WERI-Rb-1 (cell line): ENCODE measurements around the gene CCDC34.

Experiments used
- DNase-seq: peaks from one replicate; pipeline ENCODE4 v3.0.0-alpha.2; 2020
- H3K27ac ChIP-seq: fragments of 250-450 bp; sonication (Bioruptor Pico); 2 replicates; pipeline ENCODE4 v1.5.1; 2020; ENCODE audit warnings: mild to moderate bottlenecking, moderate library complexity
- H3K27me3 ChIP-seq: fragments of 250-450 bp; sonication (Bioruptor Pico); 2 replicates; pipeline ENCODE4 v1.5.1; 2021; ENCODE audit warnings: mild to moderate bottlenecking, low read depth, moderate library complexity; ENCODE audit not compliant: insufficient read depth, severe bottlenecking
- H3K36me3 ChIP-seq: fragments of 250-450 bp; sonication (Bioruptor Pico); 2 replicates; pipeline ENCODE4 v1.5.1; 2020; ENCODE audit warnings: mild to moderate bottlenecking, moderate library complexity
- H3K4me3 ChIP-seq: 2 replicates; pipeline ENCODE4 v1.5.1; 2011; ENCODE audit warnings: low read depth, mild to moderate bottlenecking, control low read depth, low read length
- H3K9me3 ChIP-seq: fragments of 250-450 bp; sonication (Bioruptor Pico); 2 replicates; pipeline ENCODE4 v1.5.1; 2021; ENCODE audit warnings: mild to moderate bottlenecking, moderate library complexity; ENCODE audit not compliant: severe bottlenecking
- TF ChIP-seq, protein P1 (sequence below): IDR thresholded peaks from 2 replicates; pipeline ENCODE4 v1.5.1; 2011; ENCODE audit warnings: low read depth, mild to moderate bottlenecking, control low read depth, inconsistent platforms, low read length

The CCDC34 gene

DNA sequence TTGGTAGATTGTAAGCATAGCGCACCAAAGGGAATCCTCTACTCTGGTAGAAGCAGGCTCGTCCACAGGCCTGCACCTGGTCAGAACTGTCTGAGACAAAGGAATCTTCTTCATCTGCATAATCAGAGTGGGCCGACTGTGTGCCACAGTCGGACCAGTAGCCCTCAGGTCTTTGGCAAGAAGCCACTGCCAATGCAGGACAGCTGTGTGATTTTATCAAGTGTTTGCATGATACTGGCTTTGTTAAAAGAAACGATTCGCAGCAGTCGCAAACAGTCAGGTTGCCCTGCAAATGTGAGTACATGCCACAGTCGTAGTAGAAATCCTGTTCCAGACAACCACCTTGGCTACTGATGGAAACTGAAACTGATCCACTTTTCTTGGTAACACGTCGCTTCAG is 4.9 kb upstream of the CCDC34 start:
- Histone ChIP-seq H3K27me3 (no peaks in the 10 kb centered on the region), H3K27ac (no peak overlapping the region), H3K9me3 (no peaks in the 10 kb centered on the region), H3K4me3 (no peak overlapping the region), H3K36me3 (no peaks in the 10 kb centered on the region)
- TF ChIP-seq, protein P1, sequence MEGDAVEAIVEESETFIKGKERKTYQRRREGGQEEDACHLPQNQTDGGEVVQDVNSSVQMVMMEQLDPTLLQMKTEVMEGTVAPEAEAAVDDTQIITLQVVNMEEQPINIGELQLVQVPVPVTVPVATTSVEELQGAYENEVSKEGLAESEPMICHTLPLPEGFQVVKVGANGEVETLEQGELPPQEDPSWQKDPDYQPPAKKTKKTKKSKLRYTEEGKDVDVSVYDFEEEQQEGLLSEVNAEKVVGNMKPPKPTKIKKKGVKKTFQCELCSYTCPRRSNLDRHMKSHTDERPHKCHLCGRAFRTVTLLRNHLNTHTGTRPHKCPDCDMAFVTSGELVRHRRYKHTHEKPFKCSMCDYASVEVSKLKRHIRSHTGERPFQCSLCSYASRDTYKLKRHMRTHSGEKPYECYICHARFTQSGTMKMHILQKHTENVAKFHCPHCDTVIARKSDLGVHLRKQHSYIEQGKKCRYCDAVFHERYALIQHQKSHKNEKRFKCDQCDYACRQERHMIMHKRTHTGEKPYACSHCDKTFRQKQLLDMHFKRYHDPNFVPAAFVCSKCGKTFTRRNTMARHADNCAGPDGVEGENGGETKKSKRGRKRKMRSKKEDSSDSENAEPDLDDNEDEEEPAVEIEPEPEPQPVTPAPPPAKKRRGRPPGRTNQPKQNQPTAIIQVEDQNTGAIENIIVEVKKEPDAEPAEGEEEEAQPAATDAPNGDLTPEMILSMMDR = no peak
- no peak for DNase-seq

DNA sequence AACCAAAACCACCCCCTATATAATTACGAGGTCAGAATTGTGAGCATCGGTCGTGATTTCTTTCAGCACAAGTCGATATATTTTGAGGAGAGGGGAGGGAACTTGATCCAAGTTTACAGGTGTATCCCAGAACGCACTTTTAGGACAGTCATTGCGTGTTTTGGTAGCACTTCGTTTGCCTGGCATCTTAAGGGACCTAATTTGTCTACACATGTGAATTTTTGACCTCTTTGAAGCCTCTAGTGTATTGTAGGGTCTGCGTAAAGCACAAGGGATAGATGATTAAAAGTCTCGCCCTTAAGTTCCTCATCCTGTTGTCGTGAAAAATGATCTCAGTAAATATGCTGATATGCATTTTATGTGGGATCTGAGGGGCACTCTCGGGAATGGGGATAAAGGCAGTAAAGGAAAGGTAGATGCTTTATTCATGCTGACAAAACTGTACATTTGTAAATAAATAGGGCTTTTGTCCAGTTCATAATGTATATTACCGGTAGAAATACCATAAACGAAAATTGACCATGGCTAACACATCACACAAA is 632 bp upstream of the CCDC34 start:
- TF ChIP-seq, protein P1 = no peak
- Histone ChIP-seq H3K4me3 (peak overlapping the region; percentile 83), H3K36me3 (peaks cover 6% of the 10 kb centered on the region; the same call in 1 of the 2 replicates), H3K27me3 (no peaks in the 10 kb centered on the region), H3K9me3 (no peaks in the 10 kb centered on the region), H3K27ac (peak overlapping the region; percentile 88)
- no peak for DNase-seq

DNA sequence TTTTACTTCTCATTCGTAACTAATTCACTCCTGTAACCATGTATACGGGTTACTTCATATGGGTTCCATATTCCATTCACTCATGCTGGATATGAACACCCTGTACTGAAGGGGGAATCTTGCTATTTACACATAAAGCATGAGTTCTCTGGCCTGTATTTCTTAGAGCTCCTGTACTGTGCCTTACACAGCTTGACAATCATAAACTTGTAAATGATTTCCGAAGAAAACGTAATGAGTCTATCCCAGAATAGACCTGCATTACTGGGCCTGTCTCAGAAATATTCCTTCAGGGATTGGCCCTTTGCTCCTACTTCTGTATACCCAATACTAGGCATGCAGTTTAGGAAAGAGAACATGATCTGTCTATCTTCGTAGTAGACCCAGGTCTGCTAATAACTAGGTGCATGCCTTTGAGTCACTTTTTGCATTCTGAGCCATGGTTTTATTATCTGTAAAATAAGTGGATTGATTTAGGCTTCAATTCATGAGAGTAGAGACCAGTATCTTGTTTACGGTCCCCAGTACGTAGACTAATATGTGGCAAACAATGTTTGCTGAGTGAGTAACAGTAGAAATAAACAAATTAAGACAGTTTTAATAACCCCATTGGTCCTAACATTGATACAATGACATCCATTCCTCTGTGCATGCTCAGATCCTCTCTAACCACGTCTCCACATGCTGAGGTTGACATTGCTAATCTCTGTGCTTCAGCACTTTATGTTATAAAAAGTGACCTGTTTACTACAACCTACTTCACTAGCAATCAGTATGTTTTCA is 1.2 kb downstream of the CCDC34 start:
- Histone ChIP-seq H3K36me3 (peaks cover 6% of the 10 kb centered on the region; the same call in 1 of the 2 replicates), H3K9me3 (no peaks in the 10 kb centered on the region), H3K27me3 (no peaks in the 10 kb centered on the region), H3K4me3 (peak overlapping the region; percentile 83), H3K27ac (no peak overlapping the region)
- DNase-seq = no peak
- TF ChIP-seq, protein P1 = no peak

GRCh38 chr11:27358296-27358695 is 4.7 kb downstream of the CCDC34 start:
- TF ChIP-seq, protein P1 = no peak
- Histone ChIP-seq H3K4me3 (no peak overlapping the region), H3K36me3 (peaks cover 6% of the 10 kb centered on the region; the same call in 1 of the 2 replicates), H3K27ac (no peak overlapping the region), H3K9me3 (no peaks in the 10 kb centered on the region), H3K27me3 (no peaks in the 10 kb centered on the region)
- DNase-seq = no peak

DNA sequence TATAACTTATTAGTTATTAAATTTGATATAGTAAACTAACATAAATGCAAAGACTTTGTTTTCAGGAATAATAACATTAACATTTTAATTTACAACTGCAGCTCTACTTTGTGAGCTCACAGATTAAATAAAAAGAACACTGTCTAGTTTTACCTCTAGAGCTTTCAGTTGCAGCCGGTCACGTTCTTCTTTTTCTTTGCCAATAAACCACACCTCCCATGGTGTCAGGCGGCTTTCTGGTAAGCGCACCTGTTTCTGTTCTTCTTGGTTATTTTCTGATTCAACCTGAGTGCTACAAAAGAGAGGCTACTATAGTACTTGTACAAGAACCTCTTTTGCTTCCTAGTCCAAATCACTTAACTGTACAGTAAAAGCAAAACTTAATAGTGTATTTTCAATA is 5.8 kb downstream of the CCDC34 start:
- H3K36me3 ChIP-seq = peaks cover 6% of the 10 kb centered on the region; the same call in 1 of the 2 replicates
- TF ChIP-seq, protein P1 = no peak
- DNase-seq = no peak
- no peaks in the 10 kb centered on the region for H3K9me3 ChIP-seq
- H3K27ac ChIP-seq = no peak overlapping the region
- no peak overlapping the region for H3K4me3 ChIP-seq
- H3K27me3 ChIP-seq = no peaks in the 10 kb centered on the region
